Measurements from ENCODE around the gene VPS13C. TPM values are rescaled to one million over a fixed set of nuclear protein-coding genes. Genes with fewer than 3 reads are reported as not detected.

Gene VPS13C
- total RNA-seq, 1 donor from 2014 or later = 38.7 TPM

DNA sequence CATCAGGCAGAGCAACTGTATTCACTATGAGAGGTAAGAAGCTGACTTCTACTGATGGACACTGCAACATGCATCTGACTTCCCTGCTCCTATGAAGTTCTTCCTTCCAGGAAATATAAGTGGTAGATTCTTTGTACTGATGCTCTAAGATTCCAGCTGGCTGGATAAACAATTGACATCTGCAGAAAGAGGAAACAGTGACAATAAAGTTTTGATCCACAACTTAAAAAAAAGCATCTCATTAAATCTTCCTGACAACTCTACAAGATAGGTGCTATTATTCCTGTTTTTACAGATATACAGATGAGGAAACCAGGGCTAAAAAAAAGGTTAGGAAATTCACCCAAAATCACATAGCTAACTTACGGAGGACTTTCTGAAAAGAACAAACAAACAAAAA lies 142.8 kb downstream of the VPS13C start:
- no peaks in the 10 kb centered on the region for H3K4me1 Mint-ChIP-seq (ENCODE audit: unreplicated experiment)
- TF ChIP-seq, protein P1, sequence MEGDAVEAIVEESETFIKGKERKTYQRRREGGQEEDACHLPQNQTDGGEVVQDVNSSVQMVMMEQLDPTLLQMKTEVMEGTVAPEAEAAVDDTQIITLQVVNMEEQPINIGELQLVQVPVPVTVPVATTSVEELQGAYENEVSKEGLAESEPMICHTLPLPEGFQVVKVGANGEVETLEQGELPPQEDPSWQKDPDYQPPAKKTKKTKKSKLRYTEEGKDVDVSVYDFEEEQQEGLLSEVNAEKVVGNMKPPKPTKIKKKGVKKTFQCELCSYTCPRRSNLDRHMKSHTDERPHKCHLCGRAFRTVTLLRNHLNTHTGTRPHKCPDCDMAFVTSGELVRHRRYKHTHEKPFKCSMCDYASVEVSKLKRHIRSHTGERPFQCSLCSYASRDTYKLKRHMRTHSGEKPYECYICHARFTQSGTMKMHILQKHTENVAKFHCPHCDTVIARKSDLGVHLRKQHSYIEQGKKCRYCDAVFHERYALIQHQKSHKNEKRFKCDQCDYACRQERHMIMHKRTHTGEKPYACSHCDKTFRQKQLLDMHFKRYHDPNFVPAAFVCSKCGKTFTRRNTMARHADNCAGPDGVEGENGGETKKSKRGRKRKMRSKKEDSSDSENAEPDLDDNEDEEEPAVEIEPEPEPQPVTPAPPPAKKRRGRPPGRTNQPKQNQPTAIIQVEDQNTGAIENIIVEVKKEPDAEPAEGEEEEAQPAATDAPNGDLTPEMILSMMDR (conservative IDR thresholded peaks at IDR 0.05) = no peak

DNA sequence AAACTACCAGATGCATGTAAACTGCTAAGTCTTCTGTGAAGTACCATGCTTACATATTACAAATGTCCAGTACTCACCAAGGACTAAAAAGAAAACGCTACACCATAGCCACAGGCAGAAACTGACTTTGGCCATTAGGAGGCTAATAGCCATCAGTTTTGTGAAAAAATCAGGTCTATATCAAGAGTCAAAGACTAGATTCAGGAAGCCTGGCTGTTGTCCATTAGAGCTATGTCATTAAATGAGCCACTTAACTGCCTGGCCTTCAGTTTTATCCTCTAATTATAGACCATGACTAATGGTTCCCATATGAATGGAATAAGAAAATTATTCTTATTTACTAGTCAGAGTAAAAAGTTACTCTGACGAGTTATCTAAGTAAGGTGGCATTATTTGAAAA lies 144.1 kb downstream of the VPS13C start:
- Mint-ChIP-seq H3K27ac (no peak overlapping the region), H3K4me1 (ENCODE audit: unreplicated experiment) (no peaks in the 10 kb centered on the region), H3K9me3 (no peaks in the 10 kb centered on the region), H3K27me3 (no peaks in the 10 kb centered on the region), H3K36me3 (peaks cover 23% of the 10 kb centered on the region), H3K4me3 (no peak overlapping the region)
- TF ChIP-seq, protein P1 (conservative IDR thresholded peaks at IDR 0.05) = peak; percentile 20
- DNase-seq (ENCODE audit: extremely low spot score, unreplicated experiment) = no peak

More for the DNA sequence above, 142.8 kb downstream of the VPS13C start:
- H3K4me3 Mint-ChIP-seq = no peak overlapping the region
- H3K27me3 Mint-ChIP-seq = no peaks in the 10 kb centered on the region
- H3K36me3 Mint-ChIP-seq = peaks cover 24% of the 10 kb centered on the region
- no peak overlapping the region for H3K27ac Mint-ChIP-seq
- no peak for DNase-seq (ENCODE audit: extremely low spot score, unreplicated experiment)
- H3K9me3 Mint-ChIP-seq = no peaks in the 10 kb centered on the region

DNA sequence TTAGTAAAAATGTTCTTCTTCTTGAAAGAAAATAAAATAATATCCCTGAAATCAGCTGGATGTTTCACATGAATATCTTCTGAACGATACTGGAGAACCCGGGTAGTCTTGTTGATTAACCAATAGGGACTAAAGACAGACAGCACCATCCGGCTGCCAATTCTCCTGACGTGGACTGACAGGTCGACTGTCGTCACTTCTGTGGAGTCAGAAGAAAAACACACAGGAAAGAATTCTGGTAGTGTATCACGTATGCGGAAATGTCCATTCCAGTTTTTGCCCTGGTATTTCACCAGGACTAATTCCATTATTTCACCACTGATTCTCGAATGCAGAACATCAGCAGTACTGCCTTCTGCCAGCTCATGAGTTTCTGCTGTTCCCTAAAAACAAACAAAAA lies 144.6 kb downstream of the VPS13C start:
- Mint-ChIP-seq H3K4me1 (ENCODE audit: unreplicated experiment) (no peaks in the 10 kb centered on the region), H3K9me3 (no peaks in the 10 kb centered on the region), H3K27ac (no peak overlapping the region), H3K36me3 (peaks cover 26% of the 10 kb centered on the region), H3K27me3 (no peaks in the 10 kb centered on the region), H3K4me3 (no peak overlapping the region)
- TF ChIP-seq, protein P1 (conservative IDR thresholded peaks at IDR 0.05) = no peak
- DNase-seq (ENCODE audit: extremely low spot score, unreplicated experiment) = no peak

DNA sequence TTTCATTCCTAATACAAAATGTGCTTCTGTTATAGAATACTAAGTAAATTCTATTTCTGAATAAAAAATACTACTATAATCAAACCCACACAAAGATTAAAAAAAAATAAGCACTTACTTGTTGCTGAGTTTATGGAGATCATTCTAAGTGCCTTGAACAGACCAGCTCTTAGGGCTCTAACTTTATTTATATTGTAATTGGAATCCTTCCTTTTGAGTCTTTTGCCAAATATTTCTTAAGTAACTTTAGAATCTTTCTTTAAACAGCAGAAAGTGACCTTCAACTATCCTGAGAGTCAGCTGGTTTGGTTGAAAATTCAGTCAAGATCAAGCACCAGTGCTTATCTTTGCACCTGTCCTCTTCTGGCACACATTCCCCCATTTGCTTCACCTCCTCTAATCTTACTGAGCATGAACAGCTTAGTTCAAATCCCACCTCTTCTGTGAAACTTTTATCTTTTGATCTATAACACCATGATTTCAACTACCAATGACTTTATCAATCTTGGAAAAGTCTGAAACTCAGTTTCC lies 149.3 kb downstream of the VPS13C start:
- H3K4me1 Mint-ChIP-seq (ENCODE audit: unreplicated experiment) = no peaks in the 10 kb centered on the region
- TF ChIP-seq, protein P1 (conservative IDR thresholded peaks at IDR 0.05) = no peak
- H3K27ac Mint-ChIP-seq = no peak overlapping the region
- no peak for DNase-seq (ENCODE audit: extremely low spot score, unreplicated experiment)
- H3K9me3 Mint-ChIP-seq = no peaks in the 10 kb centered on the region
- H3K4me3 Mint-ChIP-seq = no peak overlapping the region
- H3K27me3 Mint-ChIP-seq = no peaks in the 10 kb centered on the region
- peaks cover 32% of the 10 kb centered on the region for H3K36me3 Mint-ChIP-seq

DNA sequence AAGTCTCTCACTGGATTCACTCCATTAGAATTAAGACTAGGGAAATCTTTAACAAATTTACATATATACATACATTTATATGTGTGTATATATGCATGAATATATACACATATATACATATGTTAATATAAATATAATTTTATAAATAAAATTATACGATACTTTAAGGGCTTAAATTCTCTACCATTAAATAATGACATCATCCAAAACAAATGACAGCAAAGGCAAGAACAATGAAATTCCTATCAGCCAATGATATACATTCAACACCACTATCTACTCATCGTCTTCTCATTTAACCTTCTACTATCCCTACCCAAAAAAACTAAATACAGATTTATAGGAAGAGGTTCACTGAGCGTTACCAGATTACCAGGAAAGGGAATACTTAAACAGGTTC lies 152.0 kb downstream of the VPS13C start:
- Mint-ChIP-seq H3K9me3 (no peaks in the 10 kb centered on the region), H3K4me3 (no peak overlapping the region), H3K36me3 (peaks cover 34% of the 10 kb centered on the region), H3K4me1 (ENCODE audit: unreplicated experiment) (no peaks in the 10 kb centered on the region), H3K27ac (no peak overlapping the region), H3K27me3 (no peaks in the 10 kb centered on the region)
- DNase-seq (ENCODE audit: extremely low spot score, unreplicated experiment) = no peak
- TF ChIP-seq, protein P1 (conservative IDR thresholded peaks at IDR 0.05) = no peak

DNA sequence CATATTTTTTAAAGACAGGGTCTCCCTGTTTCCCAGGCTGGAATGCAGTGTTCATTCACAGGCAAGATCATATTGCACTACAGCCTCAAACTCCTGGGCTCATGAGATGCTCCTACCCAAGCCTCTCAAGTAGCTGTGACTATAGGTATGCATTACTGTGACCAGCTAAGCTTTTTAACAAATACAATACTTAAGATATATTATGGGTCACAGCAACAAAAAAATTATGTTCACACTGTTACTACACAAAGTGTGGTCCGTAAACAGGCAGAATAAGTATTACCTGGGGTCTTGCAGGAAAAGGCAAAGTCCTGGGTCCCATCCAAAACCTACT lies 152.5 kb downstream of the VPS13C start:
- H3K4me1 Mint-ChIP-seq (ENCODE audit: unreplicated experiment) = no peaks in the 10 kb centered on the region
- H3K4me3 Mint-ChIP-seq = no peak overlapping the region
- H3K9me3 Mint-ChIP-seq = no peaks in the 10 kb centered on the region
- no peak for DNase-seq (ENCODE audit: extremely low spot score, unreplicated experiment)
- H3K36me3 Mint-ChIP-seq = peaks cover 31% of the 10 kb centered on the region
- no peak overlapping the region for H3K27ac Mint-ChIP-seq
- H3K27me3 Mint-ChIP-seq = no peaks in the 10 kb centered on the region
- TF ChIP-seq, protein P1 (conservative IDR thresholded peaks at IDR 0.05) = no peak
